HG02840 (cell line): ENCODE results near the gene NR1I2.

Experiments
- ATAC-seq: cut with Tn5 transposase; IDR thresholded peaks from one replicate; pipeline ENCODE4 v1.9.1; 2021; ENCODE audit warnings: mild to moderate bottlenecking, moderate library complexity, moderate number of reproducible peaks; ENCODE audit not compliant: unreplicated experiment, low FRiP score

The NR1I2 gene

DNA sequence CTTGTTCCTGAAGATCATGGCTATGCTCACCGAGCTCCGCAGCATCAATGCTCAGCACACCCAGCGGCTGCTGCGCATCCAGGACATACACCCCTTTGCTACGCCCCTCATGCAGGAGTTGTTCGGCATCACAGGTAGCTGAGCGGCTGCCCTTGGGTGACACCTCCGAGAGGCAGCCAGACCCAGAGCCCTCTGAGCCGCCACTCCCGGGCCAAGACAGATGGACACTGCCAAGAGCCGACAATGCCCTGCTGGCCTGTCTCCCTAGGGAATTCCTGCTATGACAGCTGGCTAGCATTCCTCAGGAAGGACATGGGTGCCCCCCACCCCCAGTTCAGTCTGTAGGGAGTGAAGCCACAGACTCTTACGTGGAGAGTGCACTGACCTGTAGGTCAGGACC lies 35.2 kb downstream of the NR1I2 start:
- no peak for ATAC-seq

DNA sequence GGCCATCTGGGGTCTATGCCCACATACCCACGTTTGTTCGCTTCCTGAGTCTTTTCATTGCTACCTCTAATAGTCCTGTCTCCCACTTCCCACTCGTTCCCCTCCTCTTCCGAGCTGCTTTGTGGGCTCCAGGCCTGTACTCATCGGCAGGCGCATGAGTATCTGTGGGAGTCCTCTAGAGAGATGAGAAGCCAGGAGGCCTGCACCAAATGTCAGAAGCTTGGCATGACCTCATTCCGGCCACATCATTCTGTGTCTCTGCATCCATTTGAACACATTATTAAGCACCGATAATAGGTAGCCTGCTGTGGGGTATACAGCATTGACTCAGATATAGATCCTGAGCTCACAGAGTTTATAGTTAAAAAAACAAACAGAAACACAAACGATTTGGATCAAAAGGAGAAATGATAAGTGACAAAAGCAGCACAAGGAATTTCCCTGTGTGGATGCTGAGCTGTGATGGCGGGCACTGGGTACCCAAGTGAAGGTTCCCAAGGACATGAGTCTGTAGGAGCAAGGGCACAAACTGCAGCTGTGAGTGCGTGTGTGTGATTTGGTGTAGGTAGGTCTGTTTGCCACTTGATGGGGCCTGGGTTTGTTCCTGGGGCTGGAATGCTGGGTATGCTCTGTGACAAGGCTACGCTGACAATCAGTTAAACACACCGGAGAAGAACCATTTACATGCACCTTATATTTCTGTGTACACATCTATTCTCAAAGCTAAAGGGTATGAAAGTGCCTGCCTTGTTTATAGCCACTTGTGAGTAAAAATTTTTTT lies 35.9 kb downstream of the NR1I2 start:
- ATAC-seq, result no peak

DNA sequence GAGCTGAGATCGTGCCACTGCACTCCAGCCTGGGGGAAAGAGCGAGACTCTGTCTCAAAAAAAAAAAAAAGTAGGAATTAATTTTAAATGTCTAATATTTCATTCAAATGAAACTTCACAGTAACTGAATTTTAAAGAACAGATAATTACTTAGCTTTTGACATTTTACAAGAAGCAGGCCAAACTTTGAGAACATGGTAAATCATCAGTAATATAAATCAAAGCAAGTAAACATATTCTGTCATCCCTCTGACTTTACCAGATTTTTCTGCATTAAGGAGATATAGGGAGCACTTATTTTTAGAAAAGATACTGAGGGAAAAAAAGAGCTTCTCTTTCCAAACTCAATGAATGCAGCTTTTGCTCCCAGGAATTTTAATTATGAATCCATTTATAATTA lies 37.0 kb downstream of the NR1I2 start:
- no peak for ATAC-seq

DNA sequence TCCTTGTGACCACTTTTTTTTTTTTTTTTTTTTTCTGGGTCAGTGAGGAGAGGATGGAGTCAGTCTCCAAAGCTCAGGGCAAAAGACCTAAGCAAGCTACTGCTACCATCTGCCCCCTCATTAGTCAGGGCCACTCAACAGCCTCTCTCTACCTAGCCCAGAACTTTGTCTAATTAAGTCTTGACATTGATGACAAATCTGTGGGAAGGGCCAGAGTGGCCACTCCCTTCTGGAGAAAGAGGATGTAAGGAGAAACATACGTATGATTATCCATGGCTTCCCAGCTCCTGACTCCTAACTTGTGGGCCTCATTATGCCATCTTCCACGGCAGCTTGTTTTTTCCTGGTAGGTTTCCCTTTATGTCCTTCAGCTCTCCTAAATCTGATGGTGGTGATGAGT lies 37.9 kb downstream of the NR1I2 start:
- no peak for ATAC-seq

DNA sequence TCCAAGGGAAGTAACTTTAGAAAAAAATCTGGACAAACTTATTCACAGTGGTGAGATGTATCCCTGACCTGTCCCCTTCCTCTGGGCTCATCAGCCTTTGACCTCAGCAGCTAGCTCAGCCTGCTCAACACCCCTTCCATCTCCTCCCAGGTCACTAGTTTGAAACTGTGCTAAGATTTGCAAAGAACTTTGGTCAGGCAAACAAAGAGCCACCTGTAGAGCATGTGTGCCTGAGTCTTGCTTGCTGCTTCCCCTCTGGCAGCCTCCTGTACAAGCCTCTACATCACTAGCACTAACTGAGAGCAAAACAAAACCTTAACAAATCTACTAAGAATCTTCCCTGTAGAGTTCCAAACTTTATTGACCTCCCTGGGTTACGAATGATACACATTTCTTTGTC lies 43.9 kb downstream of the NR1I2 start:
- no peak for ATAC-seq

DNA sequence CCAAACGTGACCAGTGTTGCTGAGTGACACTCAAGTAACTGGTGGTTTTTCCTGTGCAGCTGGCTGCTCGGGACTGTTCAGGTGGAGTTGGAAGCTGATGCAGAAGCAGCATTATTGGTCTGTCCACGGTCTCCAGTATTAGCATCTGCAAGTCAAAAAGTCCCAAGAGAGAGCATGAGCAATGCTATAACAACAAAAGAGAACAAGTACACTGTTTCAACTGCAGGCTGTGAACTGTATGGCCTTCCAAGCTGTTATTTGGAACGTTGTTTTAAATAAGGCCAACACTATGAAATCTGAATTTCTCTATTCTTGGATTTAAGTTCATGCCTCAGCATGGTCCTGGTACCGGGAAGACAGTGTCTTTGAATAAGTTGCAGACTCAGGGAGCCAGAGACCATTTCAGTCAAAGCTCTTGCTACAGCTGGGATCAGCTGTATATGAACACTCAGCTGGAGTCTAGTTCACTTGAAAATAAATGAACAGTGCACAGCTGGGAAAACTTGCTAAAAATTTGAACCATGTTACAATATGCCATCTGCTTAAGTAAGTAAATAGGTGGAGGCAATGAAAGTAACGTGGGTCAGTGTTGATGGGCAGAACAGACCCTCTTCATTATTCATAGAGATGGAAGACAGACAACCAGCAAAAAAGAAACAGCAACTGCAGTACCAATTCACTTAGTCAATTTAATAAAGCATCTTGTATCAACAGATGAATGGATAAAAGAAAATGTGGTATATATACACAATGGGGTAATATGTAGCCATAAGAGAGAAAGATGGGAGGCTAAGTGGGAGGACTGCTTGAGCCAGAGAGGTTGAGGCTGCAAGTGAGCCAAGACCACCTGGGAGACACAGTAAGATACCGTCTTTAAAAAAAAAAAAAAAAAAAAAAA lies 45.1 kb downstream of the NR1I2 start:
- no peak for ATAC-seq

DNA sequence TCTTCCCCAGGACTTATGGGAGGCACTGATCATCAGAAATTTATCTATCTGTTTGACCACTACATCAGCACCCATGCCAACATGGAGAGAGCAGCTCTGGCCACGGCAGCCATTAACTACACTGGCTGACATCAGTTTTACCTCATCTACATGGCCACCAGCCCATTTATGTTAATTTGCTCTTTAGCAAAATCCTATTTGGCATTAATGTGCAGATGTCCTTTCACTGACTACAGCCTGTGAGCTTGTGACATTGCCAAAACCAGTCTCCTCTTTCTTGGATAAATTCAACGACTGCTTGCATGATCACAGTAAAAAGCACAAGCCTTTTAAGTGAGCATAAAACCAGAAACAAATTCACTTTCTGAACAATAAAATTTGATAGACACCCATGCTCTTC lies 47.5 kb downstream of the NR1I2 start:
- no peak for ATAC-seq

DNA sequence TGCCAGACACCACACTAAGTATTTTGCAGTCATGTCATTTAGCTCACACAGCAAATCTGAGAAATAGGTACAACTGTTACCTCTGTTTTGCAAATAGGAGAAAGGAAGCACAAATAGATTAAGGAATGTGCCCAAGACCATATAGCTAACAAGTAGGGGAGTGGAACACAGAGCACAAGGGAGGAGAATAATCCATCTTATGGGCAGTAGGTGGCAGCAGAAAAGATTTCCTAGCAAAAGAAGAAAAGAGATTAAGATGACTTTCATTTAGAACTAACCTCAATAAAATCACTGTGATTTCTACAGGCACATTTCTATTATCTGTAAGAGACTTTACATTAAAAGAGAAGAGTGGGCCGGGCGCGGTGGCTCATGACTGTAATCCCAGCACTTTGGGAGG lies 49.1 kb downstream of the NR1I2 start:
- no peak for ATAC-seq

DNA sequence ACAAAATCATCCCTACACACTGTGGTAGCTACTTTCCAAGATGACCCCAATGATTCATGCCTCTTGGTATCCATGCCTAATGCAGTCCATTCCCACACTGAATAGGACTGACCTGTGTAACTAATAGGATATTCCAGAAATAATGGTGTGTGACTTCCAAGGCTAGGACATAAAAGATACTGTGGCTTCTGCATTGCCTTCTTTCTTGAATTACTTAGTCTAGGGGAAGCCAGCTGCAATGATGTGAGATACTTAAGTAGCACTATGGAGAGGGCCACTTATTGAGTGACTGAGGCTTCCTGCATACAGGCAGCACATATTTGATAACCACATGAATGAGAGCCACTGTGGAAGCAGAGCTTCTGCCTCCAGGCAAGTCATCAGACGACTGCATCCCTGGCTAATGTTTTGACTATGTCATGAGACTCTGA lies 50.1 kb downstream of the NR1I2 start:
- no peak for ATAC-seq

DNA sequence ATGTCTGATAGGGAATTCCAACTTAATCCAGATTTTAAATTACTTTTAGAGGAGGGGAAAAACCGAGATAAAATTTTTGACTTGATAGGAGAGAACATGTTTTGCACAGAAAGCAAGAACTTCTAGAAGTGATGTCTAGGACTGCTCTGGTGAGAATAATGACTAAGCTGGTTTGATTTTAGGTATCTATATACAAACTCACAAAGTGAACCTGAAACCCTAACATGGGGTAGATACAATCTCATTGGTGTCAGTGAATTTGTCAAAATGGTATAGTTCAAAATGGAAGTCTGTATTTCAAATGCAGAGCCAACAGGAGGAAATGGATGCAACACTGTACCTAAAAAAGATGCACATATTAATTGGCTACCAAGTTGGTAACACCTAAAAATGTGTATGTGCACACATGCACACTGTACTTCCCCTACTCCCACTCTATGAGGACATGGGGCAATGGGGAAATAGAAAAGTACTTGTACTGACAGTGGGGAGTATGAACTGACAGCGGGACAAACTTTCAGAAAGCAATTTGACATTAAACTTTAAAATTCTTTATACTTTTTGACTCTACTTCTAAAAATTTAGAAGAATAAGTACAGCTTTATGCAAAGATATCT lies 53.0 kb downstream of the NR1I2 start:
- no peak for ATAC-seq

DNA sequence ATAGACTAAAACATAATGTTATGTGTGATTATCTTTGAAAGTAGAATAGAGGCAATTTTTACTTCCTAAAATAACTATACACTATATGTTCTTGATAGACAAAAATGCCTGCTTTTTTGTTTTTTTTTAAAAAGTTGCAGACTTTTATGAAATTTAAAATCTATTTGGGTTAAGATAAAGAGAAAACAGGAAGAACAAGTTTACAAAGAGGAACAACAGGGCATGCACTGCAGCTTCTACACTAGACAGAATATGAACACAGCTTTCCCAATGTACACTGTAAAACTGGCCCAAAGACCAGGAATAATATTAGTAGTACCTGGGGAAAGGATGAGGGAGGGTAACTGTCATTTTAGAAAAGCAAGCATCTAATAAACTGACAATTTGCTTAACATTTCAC lies 53.7 kb downstream of the NR1I2 start:
- no peak for ATAC-seq

DNA sequence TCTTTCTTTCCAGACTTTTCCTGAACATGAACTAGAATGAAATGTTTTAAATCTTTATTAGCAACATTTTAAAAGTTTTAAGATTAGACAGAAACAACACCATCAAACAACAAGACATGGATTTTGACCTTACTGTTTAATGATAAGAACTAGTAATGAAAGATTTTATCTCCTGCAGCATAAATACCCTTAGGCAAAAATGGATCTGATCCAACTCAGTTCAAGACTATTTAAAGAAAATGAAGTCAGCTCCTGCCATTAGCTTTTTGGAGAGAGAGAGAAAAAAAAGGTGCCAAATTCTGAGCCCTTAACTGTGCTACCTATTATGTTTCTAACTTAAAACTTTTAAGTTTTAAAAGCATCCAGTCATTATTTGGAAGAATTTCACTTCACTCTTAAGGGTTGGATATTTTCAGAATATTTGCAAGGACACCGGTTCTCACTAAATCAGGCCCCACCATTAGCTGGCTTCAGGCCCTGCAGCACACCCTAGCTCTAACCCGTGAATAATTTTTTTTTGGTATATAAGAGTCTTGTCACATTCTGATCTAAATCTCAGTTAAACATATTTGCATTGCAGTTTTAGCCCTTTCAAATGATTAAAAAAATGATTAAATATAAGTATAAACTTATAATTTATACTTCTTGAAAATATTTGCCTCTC lies 60.0 kb downstream of the NR1I2 start:
- no peak for ATAC-seq

DNA sequence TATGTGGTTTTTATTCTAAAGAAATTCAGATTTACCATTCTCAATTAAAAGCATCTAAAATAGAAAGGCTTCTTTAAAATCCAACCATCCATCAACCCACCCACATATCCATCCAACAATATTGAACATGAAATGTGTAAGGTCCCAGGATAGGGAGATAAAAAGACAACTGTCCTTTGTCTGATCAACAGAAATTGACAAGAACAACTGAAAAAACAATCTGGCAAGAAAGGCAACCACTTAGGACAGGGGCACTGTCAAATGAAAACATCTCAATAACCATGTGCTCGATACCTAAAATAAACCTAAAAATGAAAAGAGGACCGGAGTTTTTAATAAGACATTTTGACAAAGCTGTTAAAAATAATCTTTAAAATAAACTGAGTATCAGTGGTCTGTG lies 67.2 kb downstream of the NR1I2 start:
- ATAC-seq, result no peak

DNA sequence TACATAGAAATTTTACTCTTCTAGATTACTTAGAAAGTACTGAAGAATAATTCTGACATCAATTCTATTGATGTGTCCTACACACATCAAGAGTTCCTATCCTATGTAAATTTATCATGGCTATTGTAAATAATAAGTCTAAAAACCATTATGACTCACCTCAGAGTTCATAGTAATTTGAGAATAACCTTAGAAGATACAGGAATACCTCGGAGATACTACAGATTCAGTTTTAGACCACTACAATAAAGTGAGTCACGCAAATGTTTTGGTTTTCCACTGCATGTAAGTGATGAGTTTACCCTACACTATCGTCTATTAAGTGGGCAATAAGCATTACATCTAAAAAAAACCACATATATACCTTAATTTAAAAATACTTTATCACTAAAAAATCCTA lies 74.8 kb downstream of the NR1I2 start:
- no peak for ATAC-seq

DNA sequence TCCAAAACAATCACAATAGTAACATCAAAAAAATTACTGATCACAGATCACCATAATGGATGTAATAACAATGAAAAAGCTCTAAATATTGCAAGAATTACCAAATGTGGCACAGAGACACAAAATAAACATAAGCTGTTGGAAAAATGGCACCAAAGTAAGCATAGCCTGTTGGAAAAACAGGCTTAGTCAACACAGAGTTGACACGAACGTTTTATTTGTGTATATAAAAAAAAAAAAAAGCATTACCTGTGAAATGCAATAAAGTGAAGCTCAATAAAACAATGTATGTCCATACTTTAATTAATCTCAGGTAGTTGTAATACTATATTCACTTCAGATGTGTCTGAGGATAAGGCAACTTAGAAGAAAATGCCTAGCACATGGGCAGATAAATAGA lies 77.1 kb downstream of the NR1I2 start:
- ATAC-seq, result no peak

DNA sequence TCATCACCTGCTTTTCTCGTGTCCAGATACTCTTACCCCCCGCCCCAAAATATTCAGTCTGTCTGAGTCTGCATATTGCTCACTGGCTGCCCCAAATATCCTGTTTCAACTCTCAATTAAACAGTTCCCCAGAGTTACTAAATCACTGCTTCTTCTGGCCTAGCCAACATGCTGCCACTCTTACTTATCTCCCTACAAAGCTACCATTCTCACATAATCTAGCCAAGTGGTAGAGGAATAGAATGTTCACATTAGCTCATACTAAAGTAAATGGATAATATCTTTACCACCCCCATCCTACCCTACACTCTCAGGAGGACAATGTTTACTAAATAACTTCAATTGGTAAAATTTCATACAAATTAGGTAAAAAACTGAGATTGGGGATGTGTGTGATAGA lies 77.8 kb downstream of the NR1I2 start:
- ATAC-seq, result no peak

DNA sequence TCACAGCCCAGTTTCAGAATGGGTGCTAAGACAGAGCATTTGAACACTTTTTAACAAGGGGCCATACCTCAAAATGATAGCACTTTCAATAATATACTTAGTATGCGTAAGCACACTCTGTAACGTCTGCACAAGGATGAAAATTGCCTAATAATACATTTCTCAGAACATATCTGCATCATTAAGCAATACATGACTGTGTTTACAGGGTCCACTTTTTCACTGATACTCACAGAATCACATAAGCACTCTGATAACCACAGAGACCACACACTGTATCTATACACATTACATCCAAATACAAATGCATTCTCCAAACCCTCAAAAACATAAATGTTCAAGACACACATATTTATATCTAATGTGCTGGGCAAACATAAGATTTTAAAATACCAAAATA lies 79.8 kb downstream of the NR1I2 start:
- no peak for ATAC-seq

DNA sequence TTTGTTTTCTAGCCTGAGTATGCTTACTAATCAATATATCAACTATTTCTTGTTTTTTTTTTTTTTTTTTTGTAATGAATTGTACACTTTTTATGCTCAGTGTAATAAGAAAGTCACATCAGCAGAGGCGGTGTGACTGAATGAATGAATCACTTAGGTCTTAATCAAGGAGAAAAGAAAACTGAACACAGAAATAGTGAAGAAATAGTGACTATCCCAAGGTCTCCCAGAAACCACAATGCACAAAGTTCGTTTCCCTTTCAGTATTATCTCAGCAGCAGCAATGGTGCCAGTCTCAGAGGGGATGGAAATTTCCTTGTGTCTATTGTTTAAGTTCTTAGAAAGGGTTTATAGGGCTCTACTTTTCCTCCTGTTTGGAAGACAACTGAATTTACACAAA lies 80.7 kb downstream of the NR1I2 start:
- no peak for ATAC-seq

DNA sequence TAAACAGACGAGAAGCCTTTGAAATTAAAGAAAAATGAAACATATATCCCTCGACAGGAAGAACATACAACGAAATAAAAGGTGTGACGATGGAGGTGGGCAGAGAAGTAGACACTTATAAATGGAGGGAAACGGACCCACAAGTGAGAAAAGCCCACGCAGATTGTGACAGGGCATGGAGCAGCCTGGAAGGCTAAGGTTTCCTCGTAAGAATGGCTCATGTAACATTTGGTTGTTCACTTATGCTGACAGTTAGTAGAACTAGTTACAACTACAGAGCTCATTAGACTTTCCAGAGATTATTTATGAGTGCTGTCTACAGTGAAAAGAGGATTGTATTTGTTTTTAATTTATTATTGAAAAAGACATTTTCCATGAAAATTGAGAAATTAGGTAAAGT lies 82.6 kb downstream of the NR1I2 start:
- ATAC-seq, result no peak
